Activated T-cell treated with anti-CD3 and anti-CD28 coated beads, Interleukin-2, amount 50 U/mL, for 4 hours (primary cell): ENCODE results near the gene SCYL1. TPM values are rescaled to one million over a fixed set of nuclear protein-coding genes. Genes with fewer than 3 reads are reported as not detected.

Source experiments
- ATAC-seq, 2 donors: fragments of 200-7000 bp; cut with Tn5 transposase; one replicate each; pipeline ENCODE4 v1.10.0; 2021
- DNase-seq: peaks from one replicate; pipeline ENCODE4 v3.0.0-alpha.2; 2020
- H3K27me3 Mint-ChIP-seq: one replicate; pipeline ENCODE4 v1.8.0; 2021; ENCODE audit warnings: low read depth, mixed read lengths
- H3K36me3 Mint-ChIP-seq: one replicate; pipeline ENCODE4 v1.8.0; 2022; ENCODE audit warnings: mixed read lengths; ENCODE audit not compliant: insufficient read depth
- H3K4me1 Mint-ChIP-seq: one replicate; pipeline ENCODE4 v1.8.0; 2021; ENCODE audit warnings: low read depth, mixed read lengths
- H3K4me3 Mint-ChIP-seq: one replicate; pipeline ENCODE4 v1.8.0; 2021; ENCODE audit warnings: mild to moderate bottlenecking, moderate library complexity, mixed read lengths
- H3K9me3 Mint-ChIP-seq: one replicate; pipeline ENCODE4 v1.8.0; 2021; ENCODE audit warnings: mixed read lengths
- total RNA-seq, 3 donors: library from RNA; stranded (reverse); gene quantifications; one replicate each; pipeline ENCODE4 v1.2.1, GENCODE V29; 2021

The SCYL1 gene
- total RNA-seq, 3 donors from 2014 or later, result 87.6 to 94.6 (median 94.3) TPM

GRCh38 chr11:65535102-65535501 lies 10.2 kb downstream of the SCYL1 start:
- Mint-ChIP-seq H3K4me1 (peaks cover 4% of the 10 kb centered on the region), H3K36me3 (peaks cover 9% of the 10 kb centered on the region), H3K9me3 (no peaks in the 10 kb centered on the region), H3K4me3 (no peak overlapping the region), H3K27me3 (no peaks in the 10 kb centered on the region)
- DNase-seq, result no peak
- ATAC-seq, result no peak

- peaks cover 10% of the 10 kb centered on the region for H3K4me1 Mint-ChIP-seq
- H3K9me3 Mint-ChIP-seq, result no peaks in the 10 kb centered on the region
- DNase-seq (no peak), ATAC-seq (no peak)
- no peaks in the 10 kb centered on the region for H3K27me3 Mint-ChIP-seq
- H3K4me3 Mint-ChIP-seq, result no peak overlapping the region
- peaks cover 7% of the 10 kb centered on the region for H3K36me3 Mint-ChIP-seq
These were observed 11.8 kb downstream of the SCYL1 start for GRCh38 chr11:65536412-65537295.

- ATAC-seq, result no peak
- DNase-seq, result no peak
- no peaks in the 10 kb centered on the region for H3K27me3 Mint-ChIP-seq
- no peak overlapping the region for H3K4me3 Mint-ChIP-seq
- H3K4me1 Mint-ChIP-seq, result peaks cover 12% of the 10 kb centered on the region
- H3K9me3 Mint-ChIP-seq, result no peaks in the 10 kb centered on the region
- peaks cover 7% of the 10 kb centered on the region for H3K36me3 Mint-ChIP-seq
These were observed 12.4 kb downstream of the SCYL1 start for GRCh38 chr11:65537296-65537597.

- ATAC-seq (no peak), DNase-seq (no peak)
- no peaks in the 10 kb centered on the region for H3K9me3 Mint-ChIP-seq
- H3K36me3 Mint-ChIP-seq, result peaks cover 8% of the 10 kb centered on the region
- no peak overlapping the region for H3K4me3 Mint-ChIP-seq
- peaks cover 12% of the 10 kb centered on the region for H3K4me1 Mint-ChIP-seq
- no peaks in the 10 kb centered on the region for H3K27me3 Mint-ChIP-seq
These were observed 12.8 kb downstream of the SCYL1 start for GRCh38 chr11:65537620-65538231.

- Mint-ChIP-seq H3K4me3 (peak overlapping the region; percentile 56), H3K27me3 (no peaks in the 10 kb centered on the region), H3K9me3 (no peaks in the 10 kb centered on the region), H3K4me1 (peaks cover 12% of the 10 kb centered on the region), H3K36me3 (peaks cover 7% of the 10 kb centered on the region)
- DNase-seq (no peak), ATAC-seq (no peak)
These were observed 13.5 kb downstream of the SCYL1 start for GRCh38 chr11:65538232-65538914.

- ATAC-seq, result no peak
- peaks cover 7% of the 10 kb centered on the region for H3K36me3 Mint-ChIP-seq
- DNase-seq, result no peak
- H3K4me1 Mint-ChIP-seq, result peaks cover 14% of the 10 kb centered on the region
- no peak overlapping the region for H3K4me3 Mint-ChIP-seq
- H3K9me3 Mint-ChIP-seq, result no peaks in the 10 kb centered on the region
- no peaks in the 10 kb centered on the region for H3K27me3 Mint-ChIP-seq
These were observed 14.2 kb downstream of the SCYL1 start for GRCh38 chr11:65538915-65539743.

GRCh38 chr11:65539744-65540289 lies 14.9 kb downstream of the SCYL1 start:
- ATAC-seq (peak; percentile 80 to 82), DNase-seq (no peak)
- Mint-ChIP-seq H3K27me3 (no peaks in the 10 kb centered on the region), H3K4me3 (peak overlapping the region; percentile 81), H3K4me1 (peaks cover 17% of the 10 kb centered on the region), H3K9me3 (no peaks in the 10 kb centered on the region), H3K36me3 (peaks cover 1% of the 10 kb centered on the region)

- no peaks in the 10 kb centered on the region for H3K9me3 Mint-ChIP-seq
- peak overlapping the region; percentile 81 for H3K4me3 Mint-ChIP-seq
- ATAC-seq (peak; percentile 85 to 88), DNase-seq (peak; percentile 85)
- H3K27me3 Mint-ChIP-seq, result no peaks in the 10 kb centered on the region
- peaks cover 1% of the 10 kb centered on the region for H3K36me3 Mint-ChIP-seq
- peaks cover 23% of the 10 kb centered on the region for H3K4me1 Mint-ChIP-seq
These were observed 15.6 kb downstream of the SCYL1 start for GRCh38 chr11:65540290-65541092.

GRCh38 chr11:65541093-65541982 lies 16.5 kb downstream of the SCYL1 start:
- peak overlapping the region; percentile 81 for H3K4me3 Mint-ChIP-seq
- ATAC-seq (no peak), DNase-seq (no peak)
- H3K27me3 Mint-ChIP-seq, result no peaks in the 10 kb centered on the region
- peaks cover 30% of the 10 kb centered on the region for H3K4me1 Mint-ChIP-seq
- peaks cover 1% of the 10 kb centered on the region for H3K36me3 Mint-ChIP-seq
- no peaks in the 10 kb centered on the region for H3K9me3 Mint-ChIP-seq

- Mint-ChIP-seq H3K36me3 (peaks cover 1% of the 10 kb centered on the region), H3K27me3 (no peaks in the 10 kb centered on the region), H3K4me1 (peaks cover 38% of the 10 kb centered on the region), H3K9me3 (no peaks in the 10 kb centered on the region), H3K4me3 (no peak overlapping the region)
- DNase-seq (no peak), ATAC-seq (no peak)
These were observed 18.0 kb downstream of the SCYL1 start for GRCh38 chr11:65542738-65543390.

GRCh38 chr11:65545853-65546216 lies 21.0 kb downstream of the SCYL1 start:
- ATAC-seq (peak in 1 of 2 donors; percentile 0), DNase-seq (no peak)
- Mint-ChIP-seq H3K36me3 (peaks cover 2% of the 10 kb centered on the region), H3K4me1 (peaks cover 53% of the 10 kb centered on the region), H3K4me3 (peak overlapping the region; percentile 53), H3K9me3 (no peaks in the 10 kb centered on the region), H3K27me3 (no peaks in the 10 kb centered on the region)

GRCh38 chr11:65546217-65546958 lies 21.5 kb downstream of the SCYL1 start:
- DNase-seq (peak; percentile 100), ATAC-seq (peak; percentile 85 to 86)
- H3K4me1 Mint-ChIP-seq, result peaks cover 52% of the 10 kb centered on the region
- H3K36me3 Mint-ChIP-seq, result peaks cover 4% of the 10 kb centered on the region
- no peaks in the 10 kb centered on the region for H3K27me3 Mint-ChIP-seq
- H3K4me3 Mint-ChIP-seq, result peak overlapping the region; percentile 53
- no peaks in the 10 kb centered on the region for H3K9me3 Mint-ChIP-seq
